ENCODE results near the gene SLC27A3.

DNA sequence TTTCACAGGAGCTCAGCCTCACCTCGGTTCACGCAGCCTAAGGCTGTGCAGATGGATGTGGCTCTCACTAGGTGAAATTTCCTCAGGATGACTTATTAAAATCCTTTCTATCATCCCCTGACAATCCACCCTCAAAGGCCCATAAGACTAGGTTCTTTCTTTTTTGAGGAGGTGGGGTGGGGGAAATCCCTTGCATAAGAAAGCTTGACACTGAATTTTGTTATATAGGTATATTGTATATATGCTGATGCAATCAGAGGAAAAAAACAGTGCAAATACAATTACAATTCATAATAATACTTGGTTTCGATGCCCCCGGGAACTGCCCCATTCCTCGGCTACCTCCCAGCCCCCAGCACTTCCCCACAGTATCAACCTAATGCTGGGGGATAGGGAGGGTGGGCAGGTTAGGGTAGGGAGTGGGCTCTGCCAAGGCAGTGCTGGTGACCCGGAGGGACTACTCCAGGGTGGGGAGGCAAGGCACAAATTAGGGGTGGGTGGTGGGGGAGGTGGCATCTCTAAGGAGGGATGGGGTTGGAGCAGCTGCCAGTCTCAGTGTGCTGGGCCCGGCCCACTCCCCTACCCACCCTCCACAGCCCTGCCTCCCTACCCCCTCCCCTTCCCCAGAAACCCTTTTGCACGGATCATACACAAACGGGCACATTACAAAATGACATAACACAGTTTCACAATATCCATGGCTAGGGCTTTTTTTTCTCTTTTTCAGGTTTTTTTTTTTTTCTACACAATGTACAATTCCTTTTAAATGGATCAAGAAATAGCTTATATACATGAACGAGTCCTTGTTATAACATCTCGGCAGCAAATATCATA is 30.9 kb downstream of the SLC27A3 start:
- no peak for TF ChIP-seq CTCF (IDR thresholded peaks at IDR 0.05)
- no peak for TF ChIP-seq POLR2A (IDR thresholded peaks at IDR 0.05)

All from Peyer's patch (tissue), 4 donors.